GM12801 (cell line): ENCODE measurements around the gene HSPBP1.

Experiments
- CTCF ChIP-seq: IDR thresholded peaks from one replicate; pipeline ENCODE4 v1.5.1; 2011; ENCODE audit warnings: control low read depth; ENCODE audit not compliant: insufficient read length; ENCODE audit errors: extremely low read depth

Gene HSPBP1

GRCh38 chr19:55242517-55242916 is 37.4 kb downstream of the HSPBP1 start:
- TF ChIP-seq CTCF, result no peak

GRCh38 chr19:55241935-55242464 is 37.9 kb downstream of the HSPBP1 start:
- no peak for TF ChIP-seq CTCF

- TF ChIP-seq CTCF, result no peak
These were observed 38.6 kb downstream of the HSPBP1 start for GRCh38 chr19:55241143-55241934.

- no peak for TF ChIP-seq CTCF
These were observed 39.2 kb downstream of the HSPBP1 start for GRCh38 chr19:55240713-55241020.

GRCh38 chr19:55239004-55239403 is 40.9 kb downstream of the HSPBP1 start:
- no peak for TF ChIP-seq CTCF

- TF ChIP-seq CTCF, result no peak
These were observed 41.9 kb downstream of the HSPBP1 start for GRCh38 chr19:55238030-55238429.

GRCh38 chr19:55232986-55233385 is 46.9 kb downstream of the HSPBP1 start:
- TF ChIP-seq CTCF, result no peak

GRCh38 chr19:55232286-55232602 is 47.7 kb downstream of the HSPBP1 start:
- TF ChIP-seq CTCF, result no peak
